Measurements from ENCODE around the gene ATXN3.

The ATXN3 gene

GRCh38 chr14:92022036-92022435 is 84.3 kb downstream of the ATXN3 start:
- no peak overlapping the region for H3K4me2 ChIP-seq (ENCODE audit: low read depth, low read length, poor library complexity, severe bottlenecking)
- no peak overlapping the region for H3K9ac ChIP-seq (ENCODE audit: low read depth, low read length, poor library complexity, severe bottlenecking)
- no peaks in the 10 kb centered on the region for H3F3A ChIP-seq (ENCODE audit: low read depth)
- H3K36me3 ChIP-seq (ENCODE audit: insufficient read depth, low read length) = peaks cover 29% of the 10 kb centered on the region; the same call in 1 of the 2 replicates
- H3K9me3 ChIP-seq (ENCODE audit: insufficient read depth, low read depth, low read length) = no peaks in the 10 kb centered on the region
- H3K4me1 ChIP-seq (ENCODE audit: insufficient read depth, low read length, poor library complexity, severe bottlenecking) = no peaks in the 10 kb centered on the region
- no peaks in the 10 kb centered on the region for H3K27me3 ChIP-seq (ENCODE audit: insufficient read depth, low read length, poor library complexity, severe bottlenecking)
- H3K4me3 ChIP-seq (ENCODE audit: low read length, poor library complexity, severe bottlenecking) = no peak overlapping the region
- no peaks in the 10 kb centered on the region for H4K20me1 ChIP-seq (ENCODE audit: insufficient read depth, low read length, poor library complexity, severe bottlenecking)
- no peaks in the 10 kb centered on the region for H3K9me2 ChIP-seq (replicated peaks; ENCODE audit: low read depth, low read length)
- H2AFZ ChIP-seq (ENCODE audit: low read length) = no peak overlapping the region
- TF ChIP-seq EZH2phosphoT487 (IDR thresholded peaks at IDR 0.05; ENCODE audit: borderline replicate concordance) = no peak
- TF ChIP-seq, protein P1, sequence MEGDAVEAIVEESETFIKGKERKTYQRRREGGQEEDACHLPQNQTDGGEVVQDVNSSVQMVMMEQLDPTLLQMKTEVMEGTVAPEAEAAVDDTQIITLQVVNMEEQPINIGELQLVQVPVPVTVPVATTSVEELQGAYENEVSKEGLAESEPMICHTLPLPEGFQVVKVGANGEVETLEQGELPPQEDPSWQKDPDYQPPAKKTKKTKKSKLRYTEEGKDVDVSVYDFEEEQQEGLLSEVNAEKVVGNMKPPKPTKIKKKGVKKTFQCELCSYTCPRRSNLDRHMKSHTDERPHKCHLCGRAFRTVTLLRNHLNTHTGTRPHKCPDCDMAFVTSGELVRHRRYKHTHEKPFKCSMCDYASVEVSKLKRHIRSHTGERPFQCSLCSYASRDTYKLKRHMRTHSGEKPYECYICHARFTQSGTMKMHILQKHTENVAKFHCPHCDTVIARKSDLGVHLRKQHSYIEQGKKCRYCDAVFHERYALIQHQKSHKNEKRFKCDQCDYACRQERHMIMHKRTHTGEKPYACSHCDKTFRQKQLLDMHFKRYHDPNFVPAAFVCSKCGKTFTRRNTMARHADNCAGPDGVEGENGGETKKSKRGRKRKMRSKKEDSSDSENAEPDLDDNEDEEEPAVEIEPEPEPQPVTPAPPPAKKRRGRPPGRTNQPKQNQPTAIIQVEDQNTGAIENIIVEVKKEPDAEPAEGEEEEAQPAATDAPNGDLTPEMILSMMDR (conservative IDR thresholded peaks at IDR 0.05; ENCODE audit: low read length) = no peak
- H3K79me2 ChIP-seq (ENCODE audit: insufficient read depth, low read length) = no peaks in the 10 kb centered on the region

DNA sequence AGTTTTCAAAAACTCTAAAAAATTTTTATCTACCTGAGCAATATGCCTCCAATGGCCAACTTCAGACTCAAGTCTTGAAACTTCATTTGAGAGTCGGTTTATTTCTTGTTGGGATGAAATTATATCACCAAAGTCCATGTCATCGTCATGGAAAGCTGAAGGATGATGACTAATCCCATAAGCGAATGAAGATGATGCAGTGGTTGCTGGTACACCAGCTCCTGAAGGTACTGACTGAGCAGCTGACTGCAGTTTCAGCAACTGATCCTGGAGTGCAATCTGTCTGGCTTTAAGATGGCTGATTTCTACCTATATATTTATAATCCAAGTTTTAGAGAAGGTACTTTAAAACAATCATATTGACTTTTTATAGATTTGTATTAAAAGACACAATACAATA is 84.9 kb downstream of the ATXN3 start:
- Histone ChIP-seq H3K9me2 (replicated peaks; ENCODE audit: low read depth, low read length) (no peaks in the 10 kb centered on the region), H3K79me2 (ENCODE audit: insufficient read depth, low read length) (no peaks in the 10 kb centered on the region), H3K4me2 (ENCODE audit: low read depth, low read length, poor library complexity, severe bottlenecking) (no peak overlapping the region), H3K27me3 (ENCODE audit: insufficient read depth, low read length, poor library complexity, severe bottlenecking) (no peaks in the 10 kb centered on the region), H2AFZ (ENCODE audit: low read length) (no peak overlapping the region), H3F3A (ENCODE audit: low read depth) (no peaks in the 10 kb centered on the region), H3K9me3 (ENCODE audit: insufficient read depth, low read depth, low read length) (no peaks in the 10 kb centered on the region), H3K9ac (ENCODE audit: low read depth, low read length, poor library complexity, severe bottlenecking) (no peak overlapping the region), H3K4me1 (ENCODE audit: insufficient read depth, low read length, poor library complexity, severe bottlenecking) (no peaks in the 10 kb centered on the region), H3K4me3 (ENCODE audit: low read length, poor library complexity, severe bottlenecking) (no peak overlapping the region), H3K36me3 (ENCODE audit: insufficient read depth, low read length) (peaks cover 33% of the 10 kb centered on the region; the same call in 1 of the 2 replicates), H4K20me1 (ENCODE audit: insufficient read depth, low read length, poor library complexity, severe bottlenecking) (no peaks in the 10 kb centered on the region)
- TF ChIP-seq, protein P1 (conservative IDR thresholded peaks at IDR 0.05; ENCODE audit: low read length) = no peak
- no peak for TF ChIP-seq EZH2phosphoT487 (IDR thresholded peaks at IDR 0.05; ENCODE audit: borderline replicate concordance)

- peaks cover 60% of the 10 kb centered on the region; the same call in 1 of the 2 replicates for H3K36me3 ChIP-seq (ENCODE audit: insufficient read depth, low read length)
- TF ChIP-seq, protein P1 (conservative IDR thresholded peaks at IDR 0.05; ENCODE audit: low read length) = no peak
- TF ChIP-seq EZH2phosphoT487 (IDR thresholded peaks at IDR 0.05; ENCODE audit: borderline replicate concordance) = no peak
- no peaks in the 10 kb centered on the region for H3K9me3 ChIP-seq (ENCODE audit: insufficient read depth, low read depth, low read length)
- no peak overlapping the region for H3K9ac ChIP-seq (ENCODE audit: low read depth, low read length, poor library complexity, severe bottlenecking)
- no peaks in the 10 kb centered on the region for H3K4me1 ChIP-seq (ENCODE audit: insufficient read depth, low read length, poor library complexity, severe bottlenecking)
- no peaks in the 10 kb centered on the region for H3K79me2 ChIP-seq (ENCODE audit: insufficient read depth, low read length)
- no peaks in the 10 kb centered on the region for H3F3A ChIP-seq (ENCODE audit: low read depth)
- no peak overlapping the region for H2AFZ ChIP-seq (ENCODE audit: low read length)
- no peak overlapping the region for H3K4me2 ChIP-seq (ENCODE audit: low read depth, low read length, poor library complexity, severe bottlenecking)
- H4K20me1 ChIP-seq (ENCODE audit: insufficient read depth, low read length, poor library complexity, severe bottlenecking) = no peaks in the 10 kb centered on the region
- no peak overlapping the region for H3K4me3 ChIP-seq (ENCODE audit: low read length, poor library complexity, severe bottlenecking)
- H3K9me2 ChIP-seq (replicated peaks; ENCODE audit: low read depth, low read length) = no peaks in the 10 kb centered on the region
- no peaks in the 10 kb centered on the region for H3K27me3 ChIP-seq (ENCODE audit: insufficient read depth, low read length, poor library complexity, severe bottlenecking)
These were observed 92.3 kb downstream of the ATXN3 start for GRCh38 chr14:92014040-92014439.
